ENCODE results near the gene KBTBD12.

GRCh38 chr3:127923611-127924010 is 8.6 kb downstream of the KBTBD12 start:
- TF ChIP-seq CTCF (IDR thresholded peaks at IDR 0.05) (no peak), FOSB (CRISPR knock-in tag; IDR thresholded peaks at IDR 0.05) (no peak), SMC3 (IDR thresholded peaks at IDR 0.05) (no peak), ELK1 (IDR thresholded peaks at IDR 0.05; ENCODE audit: low read depth, low read length) (no peak), USF2 (IDR thresholded peaks at IDR 0.05) (no peak)

All from A549 (cell line).